ENCODE data around the gene ZNF628.

The ZNF628 gene

DNA sequence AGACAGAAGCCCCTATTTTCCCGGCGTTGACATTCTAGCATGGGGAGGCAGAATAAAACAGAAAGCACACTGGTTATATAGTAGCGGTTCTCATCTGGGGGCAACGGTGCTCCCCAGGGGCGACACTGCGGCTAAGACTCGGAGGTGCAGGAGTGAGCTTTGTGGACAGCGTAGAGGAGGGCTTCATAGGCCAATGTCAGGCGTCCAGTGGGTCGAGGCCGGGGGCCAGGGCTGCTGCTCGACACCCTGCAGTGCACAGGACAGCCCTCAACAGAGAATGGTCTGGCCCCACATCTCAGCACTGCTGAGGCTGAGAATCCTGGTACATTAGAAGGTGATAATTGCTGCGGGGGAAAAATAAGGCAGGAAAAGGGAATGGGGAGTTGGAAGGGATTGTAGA is 1.5 kb downstream of the ZNF628 start:
- no peak for TF ChIP-seq JUND (IDR thresholded peaks at IDR 0.05; ENCODE audit: low read depth)
- in situ Hi-C loops (cut with HindIII; ENCODE audit: low pct_unique_long_range_greater_than_20kb, low sequenced_read_pairs), result no loop called here
- no peak for DNase-seq (ENCODE audit: low read depth in 1 of 2, low spot score in 1 of 2)

DNA sequence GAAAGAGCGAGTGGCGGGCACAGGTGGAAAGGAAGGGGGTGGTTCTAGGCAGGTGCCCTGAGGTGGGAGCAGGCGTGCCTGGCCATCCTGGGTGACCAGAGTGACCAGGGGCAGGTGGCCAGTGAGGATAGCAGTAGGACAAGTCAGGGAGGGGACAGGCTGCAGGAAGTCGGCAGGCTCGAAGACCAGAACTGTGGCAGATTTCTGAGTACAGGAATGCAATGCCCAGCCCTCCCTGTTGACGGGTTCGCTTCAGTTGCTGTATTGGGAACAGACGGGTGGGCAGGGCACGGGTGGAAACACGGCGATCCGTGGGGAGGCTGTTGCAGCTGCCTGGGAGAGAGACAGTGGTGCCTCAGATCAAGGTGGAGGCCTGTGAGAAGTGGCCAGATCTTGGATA is 1.9 kb downstream of the ZNF628 start:
- TF ChIP-seq JUND (IDR thresholded peaks at IDR 0.05; ENCODE audit: low read depth), result no peak
- in situ Hi-C loops (cut with HindIII; ENCODE audit: low pct_unique_long_range_greater_than_20kb, low sequenced_read_pairs), result no loop called here
- no peak for DNase-seq (ENCODE audit: low read depth in 1 of 2, low spot score in 1 of 2)

DNA sequence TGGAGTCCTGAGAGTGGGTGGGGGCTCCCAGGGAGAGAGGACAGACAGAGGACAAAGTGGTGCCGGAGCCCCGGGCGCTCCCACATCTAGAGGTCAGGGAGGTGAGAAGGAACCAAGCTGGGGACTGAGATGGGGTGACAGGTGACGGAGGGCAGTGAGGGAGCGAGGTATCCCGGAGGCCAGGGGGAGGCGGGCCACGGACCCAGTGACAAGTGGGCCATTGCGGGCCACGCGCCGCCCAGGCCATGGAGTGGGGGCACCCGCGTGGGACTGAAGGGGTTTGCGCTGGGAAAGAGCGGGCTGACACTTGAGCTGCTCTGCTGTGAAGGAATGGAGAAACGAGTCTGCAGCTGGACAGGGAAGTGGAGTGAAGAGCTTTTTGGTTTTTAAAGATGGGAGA is 2.6 kb downstream of the ZNF628 start:
- TF ChIP-seq JUND (IDR thresholded peaks at IDR 0.05; ENCODE audit: low read depth), result no peak
- in situ Hi-C loops (cut with HindIII; ENCODE audit: low pct_unique_long_range_greater_than_20kb, low sequenced_read_pairs), result no loop called here
- no peak for DNase-seq (ENCODE audit: low read depth in 1 of 2, low spot score in 1 of 2)

DNA sequence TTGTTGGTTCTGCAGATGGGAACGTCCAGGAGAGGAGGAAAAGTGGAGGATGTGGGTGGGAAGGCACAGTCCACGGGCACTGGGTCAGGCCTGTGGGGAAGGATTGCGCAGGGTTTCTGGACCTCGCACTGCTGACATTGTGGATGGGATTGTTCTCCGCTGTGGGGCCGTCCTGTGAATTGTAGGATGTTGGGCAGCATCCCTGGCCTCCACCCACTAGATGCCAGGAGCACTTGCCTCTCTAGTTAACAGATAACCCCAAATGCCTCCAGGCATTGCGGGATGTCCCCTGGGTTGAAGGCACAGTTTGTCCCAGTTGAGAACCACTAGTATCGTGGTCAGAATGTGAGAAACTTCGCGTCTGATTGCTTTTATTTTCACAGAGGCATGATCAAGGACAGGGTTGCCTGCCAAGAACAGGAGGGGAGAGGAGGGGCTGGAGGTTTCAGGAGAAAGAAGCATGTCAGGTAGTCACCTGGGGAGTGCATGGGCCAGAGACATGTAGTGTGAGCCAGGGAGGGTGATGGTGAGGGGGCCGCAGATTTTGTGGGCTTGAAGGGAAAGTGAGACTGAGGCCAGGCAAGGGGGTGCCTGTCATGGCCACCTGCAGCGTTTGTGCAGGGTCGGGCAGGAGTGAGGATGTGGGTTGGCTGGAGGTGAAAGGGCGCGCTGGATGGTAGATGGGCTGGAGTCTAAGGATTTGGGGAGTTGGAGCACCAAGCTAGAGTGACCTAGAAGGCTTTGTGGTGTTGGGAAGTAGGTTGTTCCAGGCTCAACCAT is 3.2 kb downstream of the ZNF628 start:
- TF ChIP-seq JUND (IDR thresholded peaks at IDR 0.05; ENCODE audit: low read depth), result no peak
- DNase-seq (ENCODE audit: low read depth in 1 of 2, low spot score in 1 of 2), result no peak
- in situ Hi-C loops (cut with HindIII; ENCODE audit: low pct_unique_long_range_greater_than_20kb, low sequenced_read_pairs), result no loop called here

DNA sequence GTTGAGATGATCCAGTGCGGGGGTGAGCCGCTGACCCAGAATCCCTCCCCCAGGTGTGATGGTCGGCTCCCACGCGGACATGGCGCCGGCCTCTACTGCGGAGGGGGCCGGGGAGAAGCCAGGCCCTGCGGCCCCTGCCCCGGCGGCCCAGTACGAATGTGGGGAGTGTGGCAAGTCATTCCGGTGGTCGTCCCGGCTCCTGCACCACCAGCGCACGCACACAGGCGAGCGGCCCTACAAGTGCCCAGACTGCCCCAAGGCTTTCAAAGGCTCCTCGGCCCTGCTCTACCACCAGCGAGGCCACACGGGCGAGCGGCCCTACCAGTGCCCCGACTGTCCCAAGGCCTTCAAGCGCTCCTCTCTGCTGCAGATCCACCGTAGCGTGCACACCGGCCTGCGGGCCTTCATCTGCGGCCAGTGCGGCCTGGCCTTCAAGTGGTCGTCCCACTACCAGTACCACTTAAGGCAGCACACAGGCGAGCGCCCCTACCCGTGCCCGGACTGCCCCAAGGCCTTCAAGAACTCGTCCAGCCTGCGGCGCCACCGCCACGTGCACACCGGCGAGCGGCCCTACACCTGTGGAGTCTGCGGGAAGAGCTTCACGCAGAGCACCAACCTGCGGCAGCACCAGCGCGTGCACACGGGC is 4.9 kb downstream of the ZNF628 start:
- in situ Hi-C loops (cut with HindIII; ENCODE audit: low pct_unique_long_range_greater_than_20kb, low sequenced_read_pairs), result no loop called here
- no peak for TF ChIP-seq JUND (IDR thresholded peaks at IDR 0.05; ENCODE audit: low read depth)
- no peak for DNase-seq (ENCODE audit: low read depth in 1 of 2, low spot score in 1 of 2)

DNA sequence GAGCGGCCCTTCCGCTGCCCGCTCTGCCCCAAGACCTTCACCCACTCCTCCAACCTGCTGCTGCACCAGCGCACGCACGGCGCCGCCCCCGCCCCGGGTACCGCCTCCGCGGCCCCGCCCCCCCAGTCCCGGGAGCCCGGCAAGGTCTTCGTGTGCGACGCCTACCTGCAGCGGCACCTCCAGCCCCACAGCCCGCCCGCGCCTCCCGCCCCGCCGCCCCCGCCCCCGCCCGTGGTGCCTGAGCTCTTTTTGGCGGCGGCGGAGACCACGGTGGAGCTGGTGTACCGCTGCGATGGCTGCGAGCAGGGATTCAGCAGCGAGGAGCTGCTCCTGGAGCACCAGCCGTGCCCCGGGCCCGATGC is 5.4 kb downstream of the ZNF628 start:
- DNase-seq (ENCODE audit: low read depth in 1 of 2, low spot score in 1 of 2), result no peak
- no peak for TF ChIP-seq JUND (IDR thresholded peaks at IDR 0.05; ENCODE audit: low read depth)
- in situ Hi-C loops (cut with HindIII; ENCODE audit: low pct_unique_long_range_greater_than_20kb, low sequenced_read_pairs), result no loop called here

DNA sequence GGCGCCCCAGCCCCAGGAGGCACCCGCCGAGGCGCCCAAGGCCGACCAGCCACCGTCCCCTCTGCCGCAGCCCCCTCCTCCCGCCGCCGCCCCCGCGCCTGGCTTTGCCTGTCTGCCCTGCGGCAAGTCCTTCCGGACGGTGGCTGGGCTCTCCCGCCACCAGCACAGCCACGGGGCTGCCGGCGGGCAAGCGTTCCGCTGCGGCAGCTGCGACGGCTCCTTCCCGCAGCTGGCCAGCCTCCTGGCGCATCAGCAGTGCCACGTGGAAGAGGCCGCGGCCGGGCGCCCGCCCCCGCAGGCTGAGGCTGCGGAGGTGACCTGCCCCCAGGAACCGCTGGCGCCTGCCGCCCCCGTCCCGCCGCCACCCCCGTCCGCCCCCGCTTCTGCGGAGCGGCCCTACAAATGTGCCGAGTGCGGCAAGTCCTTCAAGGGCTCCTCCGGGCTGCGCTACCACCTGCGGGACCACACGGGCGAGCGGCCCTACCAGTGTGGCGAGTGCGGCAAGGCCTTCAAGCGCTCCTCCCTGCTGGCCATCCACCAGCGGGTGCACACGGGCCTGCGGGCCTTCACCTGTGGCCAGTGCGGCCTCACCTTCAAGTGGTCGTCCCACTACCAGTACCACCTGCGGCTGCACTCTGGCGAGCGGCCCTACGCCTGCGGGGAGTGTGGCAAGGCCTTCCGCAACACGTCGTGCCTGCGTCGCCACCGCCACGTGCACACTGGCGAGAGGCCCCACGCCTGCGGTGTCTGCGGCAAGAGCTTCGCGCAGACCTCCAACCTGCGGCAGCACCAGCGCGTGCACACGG is 5.9 kb downstream of the ZNF628 start:
- in situ Hi-C loops (cut with HindIII; ENCODE audit: low pct_unique_long_range_greater_than_20kb, low sequenced_read_pairs), result no loop called here
- DNase-seq (ENCODE audit: low read depth in 1 of 2, low spot score in 1 of 2), result no peak
- TF ChIP-seq JUND (IDR thresholded peaks at IDR 0.05; ENCODE audit: low read depth), result no peak

DNA sequence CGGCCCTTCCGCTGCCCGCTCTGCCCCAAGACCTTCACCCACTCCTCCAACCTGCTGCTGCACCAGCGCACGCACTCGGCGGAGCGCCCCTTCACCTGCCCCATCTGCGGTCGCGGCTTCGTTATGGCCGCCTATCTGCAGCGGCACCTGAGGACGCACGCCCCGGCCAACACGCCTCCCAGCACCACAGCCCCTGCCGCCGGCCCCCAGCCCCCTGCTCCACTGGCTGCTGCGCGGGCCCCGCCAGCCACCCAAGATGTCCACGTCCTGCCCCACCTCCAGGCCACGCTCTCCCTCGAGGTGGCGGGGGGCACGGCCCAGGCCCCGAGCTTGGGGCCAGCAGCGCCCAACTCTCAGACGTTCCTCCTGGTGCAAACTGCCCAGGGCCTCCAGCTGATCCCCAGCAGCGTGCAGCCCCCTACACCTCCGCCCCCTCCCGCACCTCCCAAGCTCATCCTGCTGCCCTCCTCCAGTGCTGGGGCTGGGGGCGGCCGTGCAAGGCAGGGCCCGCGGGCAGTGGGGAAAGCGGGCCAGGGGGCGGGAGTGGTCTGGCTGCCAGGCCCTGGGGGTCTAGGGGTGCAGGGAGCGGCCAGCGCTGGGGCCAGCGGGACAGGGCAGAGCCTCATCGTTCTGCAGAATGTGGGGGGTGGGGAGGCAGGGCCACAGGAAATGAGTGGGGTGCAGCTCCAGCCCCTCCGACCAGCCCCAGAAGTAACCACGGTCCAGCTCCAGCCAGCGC is 6.7 kb downstream of the ZNF628 start:
- DNase-seq (ENCODE audit: low read depth in 1 of 2, low spot score in 1 of 2), result no peak
- no peak for TF ChIP-seq JUND (IDR thresholded peaks at IDR 0.05; ENCODE audit: low read depth)
- in situ Hi-C loops (cut with HindIII; ENCODE audit: low pct_unique_long_range_greater_than_20kb, low sequenced_read_pairs), result no loop called here

DNA sequence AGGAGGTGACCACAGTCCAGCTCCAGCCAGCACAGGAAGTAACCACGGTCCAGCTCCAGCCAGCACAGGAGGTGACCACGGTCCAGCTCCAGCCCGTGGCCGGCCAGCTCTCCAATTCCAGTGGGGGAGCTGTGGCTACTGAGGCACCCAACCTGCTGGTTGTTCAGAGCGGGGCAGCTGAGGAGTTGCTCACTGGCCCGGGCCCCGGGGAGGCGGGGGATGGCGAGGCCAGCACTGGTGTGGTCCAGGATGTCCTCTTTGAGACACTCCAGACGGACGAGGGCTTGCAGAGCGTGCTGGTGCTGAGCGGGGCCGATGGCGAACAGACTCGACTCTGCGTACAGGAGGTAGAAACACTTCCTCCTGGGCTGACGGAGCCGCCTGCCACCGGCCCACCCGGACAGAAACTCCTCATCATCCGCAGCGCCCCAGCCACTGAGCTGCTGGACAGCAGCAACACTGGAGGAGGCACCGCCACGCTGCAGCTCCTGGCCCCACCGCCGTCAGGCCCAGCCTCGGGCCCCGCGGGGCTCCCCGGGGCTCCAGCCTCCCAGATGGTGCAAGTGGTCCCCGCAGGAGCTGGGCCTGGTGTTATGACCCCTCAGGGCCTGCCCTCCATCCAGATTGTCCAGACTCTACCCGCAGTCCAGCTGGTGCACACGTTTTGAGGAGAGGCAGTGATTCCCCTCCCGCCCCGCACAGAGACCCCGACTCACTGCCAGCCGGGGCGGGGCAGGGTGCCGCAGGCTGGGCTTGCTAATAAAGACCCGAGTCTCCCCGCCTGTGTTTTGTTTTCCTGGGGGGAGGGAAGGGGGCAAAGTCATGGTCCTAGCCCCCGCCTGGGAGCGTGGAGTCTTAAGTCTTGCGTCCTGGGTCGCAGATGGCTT is 7.5 kb downstream of the ZNF628 start:
- no peak for DNase-seq (ENCODE audit: low read depth in 1 of 2, low spot score in 1 of 2)
- no peak for TF ChIP-seq JUND (IDR thresholded peaks at IDR 0.05; ENCODE audit: low read depth)
- in situ Hi-C loops (cut with HindIII; ENCODE audit: low pct_unique_long_range_greater_than_20kb, low sequenced_read_pairs), result no loop called here

DNA sequence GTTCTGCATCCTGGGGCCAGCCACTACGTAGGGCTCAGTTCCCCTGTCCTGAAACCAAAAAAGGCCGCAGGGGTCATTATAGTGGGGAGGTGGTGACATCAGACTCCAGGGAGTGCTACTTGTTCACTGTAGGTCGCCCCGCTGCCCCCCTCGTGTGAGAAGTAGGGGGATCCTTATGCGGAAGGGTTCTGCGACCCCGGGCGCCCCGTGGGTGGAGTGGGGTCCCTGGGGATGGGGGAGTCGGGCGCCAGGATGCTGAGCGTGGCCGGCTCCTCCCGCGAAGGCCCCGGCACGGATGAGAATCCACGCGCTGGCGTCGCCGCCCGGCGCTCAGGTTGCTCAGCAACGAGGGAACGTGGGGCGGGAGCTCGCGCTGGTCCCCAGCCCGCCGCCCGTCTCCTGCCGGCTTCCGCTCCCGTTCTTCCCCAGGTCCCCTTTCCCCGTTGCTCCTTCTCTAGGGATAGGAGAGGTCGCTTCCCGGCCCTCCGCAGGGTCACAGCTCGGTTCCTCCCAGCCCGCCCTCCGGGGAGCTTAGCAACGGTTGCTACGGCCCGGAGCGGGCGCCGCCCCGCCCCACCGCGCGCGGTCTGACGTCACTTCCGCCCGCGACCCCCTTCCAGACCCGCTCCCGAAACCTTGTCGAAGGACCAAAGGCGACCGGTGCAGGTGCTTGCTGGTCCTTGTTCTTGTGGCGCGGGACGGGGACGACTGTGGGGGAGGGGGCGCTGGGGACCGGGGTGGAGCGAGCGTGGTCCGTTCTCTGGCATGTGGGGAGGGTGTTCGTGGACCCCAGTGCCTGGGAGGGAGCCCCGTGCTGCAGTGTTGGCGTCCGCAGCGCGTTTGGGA is 8.4 kb downstream of the ZNF628 start, which contains the start of gene NAT14:
NAT14 (plus strand) TSS at position 596 of the 846 bp plus-strand sequence. CDS start 521 bp downstream, outside the sequence.
- DNase-seq (ENCODE audit: low read depth in 1 of 2, low spot score in 1 of 2), result peak; percentile 53 to 86
- TF ChIP-seq JUND (IDR thresholded peaks at IDR 0.05; ENCODE audit: low read depth), result no peak
- in situ Hi-C loops (cut with HindIII; ENCODE audit: low pct_unique_long_range_greater_than_20kb, low sequenced_read_pairs), result no loop called here

Measured in T47D (cell line).